HL-60 (cell line): ENCODE measurements around the gene MAGED4.
"Not testable (repeated sequence)": the region's sequence is repeated elsewhere in the genome, so short reads cannot be mapped to it uniquely, and the experiment has no call there.

ENCODE experiments used
- DNase-seq, 2 experiments: peaks; one replicate each; pipeline ENCODE4 v3.0.0-alpha.2; 2010 to 2020; ENCODE audit warnings: low read depth in 1 of 2, low spot score in 1 of 2
- H3K27ac ChIP-seq: fragments of 250-450 bp; sonication (Bioruptor Pico); replicated peaks from 2 replicates; pipeline ENCODE4 v1.5.1; 2020; ENCODE audit warnings: mild to moderate bottlenecking, moderate library complexity
- H3K27me3 ChIP-seq: fragments of 250-450 bp; sonication (Bioruptor Pico); 2 replicates; pipeline ENCODE4 v1.5.1; 2021; ENCODE audit warnings: mild to moderate bottlenecking, moderate library complexity; ENCODE audit not compliant: insufficient read depth, poor library complexity, severe bottlenecking
- H3K4me3 ChIP-seq: replicated peaks from 2 replicates; pipeline ENCODE4 v1.5.1; 2011; ENCODE audit warnings: mild to moderate bottlenecking, control low read depth, low read length; ENCODE audit not compliant: insufficient read depth
- GABPA ChIP-seq: IDR thresholded peaks from 2 replicates; pipeline ENCODE4 v1.6.1; 2012; ENCODE audit warnings: low read depth
- POLR2AphosphoS5 ChIP-seq: IDR thresholded peaks from 2 replicates; pipeline ENCODE4 v1.6.1; 2012; ENCODE audit warnings: low read depth
- SPI1 ChIP-seq: IDR thresholded peaks from 2 replicates; pipeline ENCODE4 v1.6.1; 2012; ENCODE audit warnings: low read depth, mild to moderate bottlenecking, borderline replicate concordance
- long read RNA-seq: library from polyadenylated mRNA; unstranded; transcript quantifications from one replicate; pipeline ENCODE4 v2.0.0, GENCODE V29; 2020
- TF ChIP-seq, protein P1 (sequence below): IDR thresholded peaks from 2 replicates; pipeline ENCODE4 v1.6.1; 2012; ENCODE audit warnings: low read depth; ENCODE audit not compliant: insufficient replicate concordance
- TF ChIP-seq, protein P2 (sequence below): IDR thresholded peaks from one replicate; pipeline ENCODE4 v1.5.1; 2011; ENCODE audit warnings: low read length, control low read depth, inconsistent platforms; ENCODE audit not compliant: insufficient read depth

Gene MAGED4, protein sequence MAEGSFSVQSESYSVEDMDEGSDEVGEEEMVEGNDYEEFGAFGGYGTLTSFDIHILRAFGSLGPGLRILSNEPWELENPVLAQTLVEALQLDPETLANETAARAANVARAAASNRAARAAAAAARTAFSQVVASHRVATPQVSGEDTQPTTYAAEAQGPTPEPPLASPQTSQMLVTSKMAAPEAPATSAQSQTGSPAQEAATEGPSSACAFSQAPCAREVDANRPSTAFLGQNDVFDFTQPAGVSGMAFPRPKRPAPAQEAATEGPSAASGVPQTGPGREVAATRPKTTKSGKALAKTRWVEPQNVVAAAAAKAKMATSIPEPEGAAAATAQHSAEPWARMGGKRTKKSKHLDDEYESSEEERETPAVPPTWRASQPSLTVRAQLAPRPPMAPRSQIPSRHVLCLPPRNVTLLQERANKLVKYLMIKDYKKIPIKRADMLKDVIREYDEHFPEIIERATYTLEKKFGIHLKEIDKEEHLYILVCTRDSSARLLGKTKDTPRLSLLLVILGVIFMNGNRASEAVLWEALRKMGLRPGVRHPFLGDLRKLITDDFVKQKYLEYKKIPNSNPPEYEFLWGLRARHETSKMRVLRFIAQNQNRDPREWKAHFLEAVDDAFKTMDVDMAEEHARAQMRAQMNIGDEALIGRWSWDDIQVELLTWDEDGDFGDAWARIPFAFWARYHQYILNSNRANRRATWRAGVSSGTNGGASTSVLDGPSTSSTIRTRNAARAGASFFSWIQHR
- long read RNA-seq = 0 reads

DNA sequence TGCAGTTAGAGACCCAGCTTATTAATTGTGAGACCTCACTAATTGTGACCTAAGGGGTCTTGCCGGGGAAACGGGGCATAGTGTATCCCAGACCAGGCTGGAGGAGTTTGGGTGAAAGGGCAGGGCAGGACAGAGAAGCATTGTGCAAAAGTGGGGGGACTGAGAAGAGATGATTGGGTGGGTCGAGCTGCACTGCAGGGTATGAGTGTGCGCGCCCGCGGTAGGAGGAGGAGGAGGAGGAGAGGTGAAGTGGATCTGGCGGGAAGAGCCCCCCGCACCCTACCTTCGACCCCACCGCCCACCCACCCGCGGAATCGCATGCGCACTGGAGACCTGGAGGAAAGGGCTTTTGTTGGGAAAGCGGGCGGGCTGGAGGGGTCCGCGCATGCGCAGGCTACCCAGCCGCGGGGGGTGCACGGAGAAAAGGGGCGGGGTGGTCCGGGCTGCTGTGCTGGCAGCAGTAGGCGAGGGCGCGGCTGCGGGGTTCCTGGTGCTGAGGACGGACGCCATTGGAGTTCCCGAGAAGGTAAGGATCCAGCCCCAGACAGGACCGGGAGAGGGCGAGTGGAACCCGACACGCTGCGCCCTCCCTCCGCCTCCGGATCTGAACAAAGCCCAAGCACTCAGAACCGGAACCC lies at the start of gene MAGED4:
Gene MAGED4, plus strand, starts transcription at position 449 of the 638 bp plus-strand sequence. CDS start 1,035 bp downstream, outside the sequence.
- not testable (repeated sequence) for DNase-seq, H3K27me3 ChIP-seq, H3K27ac ChIP-seq, H3K4me3 ChIP-seq

DNA sequence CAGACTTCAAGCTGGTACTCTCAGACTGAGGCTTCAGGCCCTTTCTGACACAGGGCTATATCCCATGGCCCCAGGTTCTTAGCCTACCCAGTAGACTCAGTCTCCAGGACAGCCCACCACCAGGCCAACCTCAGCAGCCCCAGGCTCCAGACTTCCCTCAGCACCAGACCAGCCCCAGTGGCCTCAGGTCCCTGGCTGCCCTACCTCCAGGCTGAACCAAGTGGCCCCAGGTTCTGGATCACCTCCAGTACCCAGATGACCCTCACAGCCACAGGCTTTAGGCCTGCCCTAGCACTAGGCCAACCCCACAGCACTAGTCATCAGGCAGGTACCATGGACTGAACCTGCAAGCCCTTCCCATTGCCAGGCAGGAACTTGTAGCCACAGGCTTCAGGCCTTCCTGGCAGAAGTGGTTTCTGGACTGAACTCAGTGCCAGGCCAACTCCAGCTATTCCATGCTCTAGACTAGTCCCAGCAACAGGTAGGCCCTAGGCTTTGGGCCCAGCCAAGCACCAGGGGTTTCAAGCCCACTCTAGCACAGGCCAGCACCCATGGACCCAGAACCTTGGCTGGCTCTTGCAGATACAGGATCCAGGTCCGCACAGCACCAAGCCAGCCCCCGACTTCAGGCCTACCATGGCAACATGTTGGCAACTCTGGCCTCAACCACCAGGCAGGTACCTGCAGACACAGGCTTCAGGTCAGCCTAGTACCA lies 45.7 kb upstream of the MAGED4 start:
- H3K27ac ChIP-seq = no peak overlapping the region

DNA sequence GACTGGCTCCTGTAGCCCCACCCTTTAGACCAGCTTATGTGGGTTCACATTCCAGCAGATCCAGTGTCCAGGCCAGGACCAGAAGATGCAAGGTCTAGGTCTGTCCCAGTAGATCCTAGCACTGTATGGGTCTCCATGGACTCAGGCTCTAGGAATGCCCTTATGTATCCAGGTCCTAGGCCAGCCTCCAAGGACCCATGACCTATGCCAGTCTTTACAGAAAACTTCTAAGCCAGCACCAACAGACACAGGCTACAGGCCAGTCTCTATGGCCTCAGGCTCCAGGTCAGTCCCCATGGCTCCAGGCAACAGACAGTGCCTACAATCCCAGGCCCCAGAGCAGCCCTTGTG lies 45.2 kb upstream of the MAGED4 start:
- Histone ChIP-seq H3K27me3 (no peaks in the 10 kb centered on the region), H3K4me3 (no peak overlapping the region), H3K27ac (no peak overlapping the region)
- no peak for DNase-seq
- no peak for TF ChIP-seq SPI1
- no peak for TF ChIP-seq POLR2AphosphoS5
- TF ChIP-seq GABPA = no peak
- TF ChIP-seq, protein P1, sequence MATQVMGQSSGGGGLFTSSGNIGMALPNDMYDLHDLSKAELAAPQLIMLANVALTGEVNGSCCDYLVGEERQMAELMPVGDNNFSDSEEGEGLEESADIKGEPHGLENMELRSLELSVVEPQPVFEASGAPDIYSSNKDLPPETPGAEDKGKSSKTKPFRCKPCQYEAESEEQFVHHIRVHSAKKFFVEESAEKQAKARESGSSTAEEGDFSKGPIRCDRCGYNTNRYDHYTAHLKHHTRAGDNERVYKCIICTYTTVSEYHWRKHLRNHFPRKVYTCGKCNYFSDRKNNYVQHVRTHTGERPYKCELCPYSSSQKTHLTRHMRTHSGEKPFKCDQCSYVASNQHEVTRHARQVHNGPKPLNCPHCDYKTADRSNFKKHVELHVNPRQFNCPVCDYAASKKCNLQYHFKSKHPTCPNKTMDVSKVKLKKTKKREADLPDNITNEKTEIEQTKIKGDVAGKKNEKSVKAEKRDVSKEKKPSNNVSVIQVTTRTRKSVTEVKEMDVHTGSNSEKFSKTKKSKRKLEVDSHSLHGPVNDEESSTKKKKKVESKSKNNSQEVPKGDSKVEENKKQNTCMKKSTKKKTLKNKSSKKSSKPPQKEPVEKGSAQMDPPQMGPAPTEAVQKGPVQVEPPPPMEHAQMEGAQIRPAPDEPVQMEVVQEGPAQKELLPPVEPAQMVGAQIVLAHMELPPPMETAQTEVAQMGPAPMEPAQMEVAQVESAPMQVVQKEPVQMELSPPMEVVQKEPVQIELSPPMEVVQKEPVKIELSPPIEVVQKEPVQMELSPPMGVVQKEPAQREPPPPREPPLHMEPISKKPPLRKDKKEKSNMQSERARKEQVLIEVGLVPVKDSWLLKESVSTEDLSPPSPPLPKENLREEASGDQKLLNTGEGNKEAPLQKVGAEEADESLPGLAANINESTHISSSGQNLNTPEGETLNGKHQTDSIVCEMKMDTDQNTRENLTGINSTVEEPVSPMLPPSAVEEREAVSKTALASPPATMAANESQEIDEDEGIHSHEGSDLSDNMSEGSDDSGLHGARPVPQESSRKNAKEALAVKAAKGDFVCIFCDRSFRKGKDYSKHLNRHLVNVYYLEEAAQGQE = no peak
- TF ChIP-seq, protein P2, sequence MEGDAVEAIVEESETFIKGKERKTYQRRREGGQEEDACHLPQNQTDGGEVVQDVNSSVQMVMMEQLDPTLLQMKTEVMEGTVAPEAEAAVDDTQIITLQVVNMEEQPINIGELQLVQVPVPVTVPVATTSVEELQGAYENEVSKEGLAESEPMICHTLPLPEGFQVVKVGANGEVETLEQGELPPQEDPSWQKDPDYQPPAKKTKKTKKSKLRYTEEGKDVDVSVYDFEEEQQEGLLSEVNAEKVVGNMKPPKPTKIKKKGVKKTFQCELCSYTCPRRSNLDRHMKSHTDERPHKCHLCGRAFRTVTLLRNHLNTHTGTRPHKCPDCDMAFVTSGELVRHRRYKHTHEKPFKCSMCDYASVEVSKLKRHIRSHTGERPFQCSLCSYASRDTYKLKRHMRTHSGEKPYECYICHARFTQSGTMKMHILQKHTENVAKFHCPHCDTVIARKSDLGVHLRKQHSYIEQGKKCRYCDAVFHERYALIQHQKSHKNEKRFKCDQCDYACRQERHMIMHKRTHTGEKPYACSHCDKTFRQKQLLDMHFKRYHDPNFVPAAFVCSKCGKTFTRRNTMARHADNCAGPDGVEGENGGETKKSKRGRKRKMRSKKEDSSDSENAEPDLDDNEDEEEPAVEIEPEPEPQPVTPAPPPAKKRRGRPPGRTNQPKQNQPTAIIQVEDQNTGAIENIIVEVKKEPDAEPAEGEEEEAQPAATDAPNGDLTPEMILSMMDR = no peak

More for the DNA sequence above, 45.7 kb upstream of the MAGED4 start:
- DNase-seq = no peak
- TF ChIP-seq GABPA (no peak), POLR2AphosphoS5 (no peak), SPI1 (no peak)
- TF ChIP-seq, protein P1 = no peak
- TF ChIP-seq, protein P2 = no peak
- no peaks in the 10 kb centered on the region for H3K27me3 ChIP-seq
- no peak overlapping the region for H3K4me3 ChIP-seq

DNA sequence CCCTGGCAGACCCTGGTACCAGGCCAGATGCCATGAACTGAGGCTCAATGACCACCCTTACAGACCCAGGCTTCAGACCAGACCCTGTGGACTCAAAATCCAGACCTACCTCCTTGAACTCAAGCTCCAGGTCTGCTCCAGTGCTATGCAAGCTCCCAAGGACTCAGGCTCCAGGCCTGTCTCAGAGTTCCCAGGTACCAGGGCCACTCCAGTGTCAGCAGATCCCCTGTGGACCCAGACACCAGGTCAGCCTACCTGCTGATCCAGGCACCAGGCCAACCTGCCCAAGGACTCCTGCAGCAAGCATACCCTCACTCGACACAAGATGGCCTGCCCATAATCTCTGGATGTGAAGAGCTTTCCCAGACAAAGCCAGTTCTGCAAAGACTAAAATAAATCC lies 44.7 kb upstream of the MAGED4 start:
- no peak for TF ChIP-seq GABPA
- TF ChIP-seq POLR2AphosphoS5 = no peak
- TF ChIP-seq, protein P2 = no peak
- no peak for TF ChIP-seq SPI1
- TF ChIP-seq, protein P1 = no peak
- no peak overlapping the region for H3K27ac ChIP-seq
- no peak overlapping the region for H3K4me3 ChIP-seq
- DNase-seq = no peak
- no peaks in the 10 kb centered on the region for H3K27me3 ChIP-seq

DNA sequence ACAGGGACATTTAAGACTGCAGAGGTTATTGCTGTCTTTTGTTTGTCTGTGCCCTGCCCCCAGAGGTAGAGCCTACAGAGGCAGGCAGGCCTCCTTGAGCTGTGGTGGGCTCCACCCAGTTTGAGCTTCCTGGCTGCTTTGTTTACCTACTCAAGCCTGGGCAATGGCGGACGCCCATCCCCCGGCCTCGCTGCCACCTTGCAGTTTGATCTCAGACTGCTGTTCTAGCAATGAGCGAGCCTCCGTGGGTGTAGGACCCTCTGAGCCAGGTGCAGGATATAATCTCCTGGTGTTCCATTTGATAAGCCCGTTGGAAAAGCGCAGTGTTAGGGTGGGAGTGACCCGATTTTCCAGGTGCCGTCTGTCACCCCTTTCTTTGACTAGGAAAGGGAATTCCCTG lies 34.0 kb upstream of the MAGED4 start:
- not testable (repeated sequence) for H3K4me3 ChIP-seq, DNase-seq, H3K27me3 ChIP-seq, H3K27ac ChIP-seq
